HEK293 (cell line): ENCODE measurements around the gene DNER.

ENCODE experiments used
- CTCF ChIA-PET: fragments of 350-600 bp; formaldehyde crosslinking; extraction: SDS; loops from one replicate; lab custom pipeline; 2021; ENCODE audit warnings: antibody characterized with exemption; lab: Yijun Ruan, JAX
- POLR2A ChIA-PET: fragments of 300-600 bp; formaldehyde crosslinking; extraction: SDS; loops from one replicate; lab custom pipeline; 2020; ENCODE audit warnings: antibody characterized with exemption, inconsistent platforms; lab: Yijun Ruan, JAX
- H3K27ac ChIP-seq: fragments of 200-500 bp; sonication (Bioruptor generic); 2 replicates; pipeline ENCODE4 v1.5.1; 2014; ENCODE audit warnings: low read depth, low read length, control low read depth, inconsistent platforms; ENCODE audit errors: extremely low read depth
- H3K36me3 ChIP-seq, 2 experiments: fragments of 200-500 bp in 1 of 2; sonication (Bioruptor generic) in 1 of 2; 1 replicate in 1 of 2; 2 replicates in 1 of 2; pipeline ENCODE4 v1.5.1; 2014 to 2017; ENCODE audit warnings: inconsistent platforms in 2 of 2, low read length in 2 of 2; ENCODE audit not compliant: control insufficient read depth in 2 of 2, insufficient read depth in 1 of 2
- H3K4me1 ChIP-seq: fragments of 200-500 bp; sonication (Bioruptor generic); 2 replicates; pipeline ENCODE4 v1.5.1; 2014; ENCODE audit warnings: mild to moderate bottlenecking, low read length, inconsistent platforms; ENCODE audit not compliant: control insufficient read depth, insufficient read depth
- H3K4me3 ChIP-seq: 2 replicates; pipeline ENCODE4 v1.5.1; 2011; ENCODE audit warnings: low read depth, mild to moderate bottlenecking, control low read depth, low read length, moderate library complexity
- H3K9me3 ChIP-seq: fragments of 200-500 bp; sonication (Bioruptor generic); 2 replicates; pipeline ENCODE4 v1.5.1; 2014; ENCODE audit warnings: low read depth, low read length, inconsistent platforms; ENCODE audit not compliant: control insufficient read depth, insufficient read depth
- ATF2 ChIP-seq: fragments of 450-650 bp; formaldehyde crosslinking; IDR thresholded peaks from 2 replicates; pipeline ENCODE4 v1.5.1; 2016; ENCODE audit warnings: missing biosample characterization, missing genetic modification characterization, low read depth
- EGR2 ChIP-seq: fragments of 450-650 bp; formaldehyde crosslinking; IDR thresholded peaks from 2 replicates; pipeline ENCODE4 v1.5.1; 2016; ENCODE audit warnings: low read depth, missing biosample characterization, missing genetic modification characterization
- GLI2 ChIP-seq: fragments of 450-650 bp; formaldehyde crosslinking; IDR thresholded peaks from 2 replicates; pipeline ENCODE4; 2017; ENCODE audit warnings: missing biosample characterization, missing genetic modification characterization, low read depth, borderline replicate concordance
- GLIS1 ChIP-seq: fragments of 450-650 bp; formaldehyde crosslinking; IDR thresholded peaks from 2 replicates; pipeline ENCODE4 v1.5.1; 2016; ENCODE audit warnings: missing biosample characterization, missing genetic modification characterization
- IKZF3 ChIP-seq: fragments of 450-650 bp; IDR thresholded peaks from 2 replicates; pipeline ENCODE4 v1.5.0; 2018; ENCODE audit warnings: missing biosample characterization, mild to moderate bottlenecking, missing genetic modification characterization, moderate library complexity
- KLF16 ChIP-seq: fragments of 450-650 bp; formaldehyde crosslinking; IDR thresholded peaks from 2 replicates; pipeline ENCODE4 v1.5.1; 2017; ENCODE audit warnings: missing biosample characterization, missing genetic modification characterization
- OVOL3 ChIP-seq: fragments of 450-650 bp; formaldehyde crosslinking; IDR thresholded peaks from 2 replicates; pipeline ENCODE4 v1.5.1; 2016; ENCODE audit warnings: missing biosample characterization, missing genetic modification characterization
- PBX3 ChIP-seq: sonication (generic); formaldehyde crosslinking; IDR thresholded peaks from 2 replicates; pipeline ENCODE4 v1.8.1; 2022; ENCODE audit warnings: mild to moderate bottlenecking, moderate library complexity, missing genetic modification reagents
- PRDM4 ChIP-seq: fragments of 450-650 bp; formaldehyde crosslinking; IDR thresholded peaks from 2 replicates; pipeline ENCODE4 v1.5.1; 2017; ENCODE audit warnings: missing biosample characterization, missing genetic modification characterization
- TSHZ1 ChIP-seq: fragments of 450-650 bp; formaldehyde crosslinking; IDR thresholded peaks from 2 replicates; pipeline ENCODE4 v1.5.1; 2016; ENCODE audit warnings: missing biosample characterization, missing genetic modification characterization, borderline replicate concordance
- ZBTB20 ChIP-seq: fragments of 450-650 bp; formaldehyde crosslinking; IDR thresholded peaks from 2 replicates; pipeline ENCODE4 v1.5.1; 2016; ENCODE audit warnings: missing biosample characterization, missing genetic modification characterization
- ZNF132 ChIP-seq: fragments of 450-650 bp; formaldehyde crosslinking; IDR thresholded peaks from 2 replicates; pipeline ENCODE4 v1.5.1; 2017; ENCODE audit warnings: missing biosample characterization, missing genetic modification characterization, borderline replicate concordance
- ZNF155 ChIP-seq: fragments of 450-650 bp; formaldehyde crosslinking; IDR thresholded peaks from 2 replicates; pipeline ENCODE4 v1.5.1; 2016; ENCODE audit warnings: missing biosample characterization, missing genetic modification characterization
- ZNF174 ChIP-seq: fragments of 450-650 bp; formaldehyde crosslinking; IDR thresholded peaks from 2 replicates; pipeline ENCODE4 v1.5.0; 2017; ENCODE audit warnings: missing biosample characterization, mild to moderate bottlenecking, missing genetic modification characterization
- ZNF26 ChIP-seq: fragments of 450-650 bp; formaldehyde crosslinking; IDR thresholded peaks from 2 replicates; pipeline ENCODE4 v1.5.1; 2016; ENCODE audit warnings: missing biosample characterization, missing genetic modification characterization
- ZNF324 ChIP-seq: fragments of 450-650 bp; formaldehyde crosslinking; IDR thresholded peaks from 2 replicates; pipeline ENCODE4 v1.5.1; 2016; ENCODE audit warnings: missing biosample characterization, missing genetic modification characterization
- ZNF341 ChIP-seq: fragments of 450-650 bp; formaldehyde crosslinking; IDR thresholded peaks from 2 replicates; pipeline ENCODE4; 2016; ENCODE audit warnings: low read depth, missing biosample characterization, missing genetic modification characterization
- ZNF473 ChIP-seq: fragments of 450-650 bp; formaldehyde crosslinking; IDR thresholded peaks from 2 replicates; pipeline ENCODE4 v1.5.1; 2017; ENCODE audit warnings: missing biosample characterization, missing genetic modification characterization
- ZNF571 ChIP-seq: fragments of 450-650 bp; formaldehyde crosslinking; IDR thresholded peaks from 2 replicates; pipeline ENCODE4 v1.5.0; 2017; ENCODE audit warnings: missing biosample characterization, missing genetic modification characterization
- ZNF610 ChIP-seq: fragments of 450-650 bp; formaldehyde crosslinking; IDR thresholded peaks from 2 replicates; pipeline ENCODE4 v1.5.1; 2016; ENCODE audit warnings: missing biosample characterization, missing genetic modification characterization, borderline replicate concordance
- ZNF639 ChIP-seq: fragments of 450-650 bp; formaldehyde crosslinking; IDR thresholded peaks from 2 replicates; pipeline ENCODE4 v1.5.1; 2016; ENCODE audit warnings: missing biosample characterization, missing genetic modification characterization
- ZNF654 ChIP-seq: fragments of 450-650 bp; formaldehyde crosslinking; IDR thresholded peaks from 2 replicates; pipeline ENCODE4 v1.5.1; 2016; ENCODE audit warnings: low read depth, missing biosample characterization, missing genetic modification characterization
- ZNF658 ChIP-seq: fragments of 450-650 bp; formaldehyde crosslinking; IDR thresholded peaks from 2 replicates; pipeline ENCODE4; 2016; ENCODE audit warnings: missing biosample characterization, missing genetic modification characterization
- ZSCAN23 ChIP-seq: fragments of 450-650 bp; formaldehyde crosslinking; IDR thresholded peaks from 2 replicates; pipeline ENCODE4 v1.5.1; 2016; ENCODE audit warnings: missing biosample characterization, missing genetic modification characterization

DNER gene

GRCh38 chr2:229673676-229674075, 40.7 kb downstream of the DNER start (continued):
- no peak for TF ChIP-seq TSHZ1 (tag by site-specific recombination)
- TF ChIP-seq ZNF654 (tag by site-specific recombination) = no peak
- no peak for TF ChIP-seq ZNF639
- TF ChIP-seq PBX3 = no peak
- no peak for TF ChIP-seq ZSCAN23 (tag by site-specific recombination)

- POLR2A ChIA-PET = no interaction called here
- Histone ChIP-seq H3K36me3 (no peaks in the 10 kb centered on the region), H3K27ac (no peak overlapping the region), H3K4me3 (no peak overlapping the region), H3K9me3 (no peaks in the 10 kb centered on the region), H3K4me1 (no peaks in the 10 kb centered on the region)
- CTCF ChIA-PET = no interaction called here
- TF ChIP-seq ZNF341 (no peak), OVOL3 (tag by site-specific recombination) (no peak), ZNF571 (tag by site-specific recombination) (no peak), ZBTB20 (tag by site-specific recombination) (no peak), ZNF155 (no peak), ZNF324 (tag by site-specific recombination) (no peak), ZNF174 (tag by site-specific recombination) (no peak), ZNF26 (tag by site-specific recombination) (no peak), KLF16 (tag by site-specific recombination) (no peak), ZNF132 (tag by site-specific recombination) (no peak), EGR2 (no peak), GLIS1 (tag by site-specific recombination) (no peak), GLI2 (tag by site-specific recombination) (no peak)
These were observed 42.3 kb downstream of the DNER start for GRCh38 chr2:229672021-229672420.

- ChIA-PET POLR2A (no interaction called here), CTCF (no interaction called here)
- Histone ChIP-seq H3K27ac (no peak overlapping the region), H3K36me3 (no peaks in the 10 kb centered on the region), H3K4me1 (no peaks in the 10 kb centered on the region), H3K4me3 (no peak overlapping the region), H3K9me3 (no peaks in the 10 kb centered on the region)
- TF ChIP-seq ZNF658 (tag by site-specific recombination) (no peak), ZNF473 (tag by site-specific recombination) (no peak), ZNF610 (tag by site-specific recombination) (no peak), EGR2 (no peak), ZNF174 (tag by site-specific recombination) (no peak), ATF2 (no peak), IKZF3 (tag by site-specific recombination) (no peak), PRDM4 (tag by site-specific recombination) (no peak)
These were observed 44.5 kb downstream of the DNER start for GRCh38 chr2:229669841-229670240.
